GM18502 (cell line): Measurements from ENCODE around the gene PPFIA3.

ENCODE experiments used
- ATAC-seq: cut with Tn5 transposase; IDR thresholded peaks from one replicate; pipeline ENCODE4 v1.9.1; 2021; ENCODE audit warnings: mild to moderate bottlenecking; ENCODE audit not compliant: unreplicated experiment, poor library complexity

Gene PPFIA3

GRCh38 chr19:49101160-49101559, 18.2 kb upstream of the PPFIA3 start:
- ATAC-seq: no peak

GRCh38 chr19:49102303-49102702, 17.0 kb upstream of the PPFIA3 start:
- ATAC-seq: no peak

GRCh38 chr19:49103331-49104085, 15.8 kb upstream of the PPFIA3 start:
- no peak for ATAC-seq

GRCh38 chr19:49104229-49104864, 15.0 kb upstream of the PPFIA3 start:
- ATAC-seq: no peak

GRCh38 chr19:49106648-49107135, 12.7 kb upstream of the PPFIA3 start:
- ATAC-seq: no peak

- ATAC-seq: no peak
Measured at GRCh38 chr19:49107625-49108459, 11.5 kb upstream of the PPFIA3 start.

- ATAC-seq: no peak
Measured at GRCh38 chr19:49109051-49109450, 10.3 kb upstream of the PPFIA3 start.

GRCh38 chr19:49109569-49110233, 9.6 kb upstream of the PPFIA3 start:
- no peak for ATAC-seq

GRCh38 chr19:49110567-49110966, 8.8 kb upstream of the PPFIA3 start:
- no peak for ATAC-seq

- ATAC-seq: no peak
Measured at GRCh38 chr19:49111218-49111998, 7.9 kb upstream of the PPFIA3 start.

GRCh38 chr19:49113762-49114629, 5.3 kb upstream of the PPFIA3 start, which contains the start of gene LIN7B:
LIN7B (plus strand) TSS chr19:49114370; CDS start chr19:49114405, 35 bp downstream.
- peak; percentile 49 for ATAC-seq

- no peak for ATAC-seq
Measured at GRCh38 chr19:49114630-49115363, 4.5 kb upstream of the PPFIA3 start.

- no peak for ATAC-seq
Measured at GRCh38 chr19:49116544-49116943, 2.8 kb upstream of the PPFIA3 start.

GRCh38 chr19:49117677-49118564, 1.4 kb upstream of the PPFIA3 start:
- no peak for ATAC-seq

- peak; percentile 76 for ATAC-seq
Measured at GRCh38 chr19:49118565-49119410, 556 bp upstream of the PPFIA3 start, which contains the start of gene C19orf73. C19orf73 (minus strand) TSS chr19:49119143; CDS start chr19:49119022, 121 bp downstream.

GRCh38 chr19:49120325-49120683, 960 bp downstream of the PPFIA3 start:
- ATAC-seq: no peak
